PC-9 (cell line): ENCODE results near the gene FUT1.

Source experiments
- EZH2 ChIP-seq: fragments of 200-600 bp; sonication (generic); IDR thresholded peaks from 2 replicates; pipeline ENCODE4 v1.8.0; 2017; ENCODE audit warnings: antibody characterized with exemption, low read depth
- TF ChIP-seq, protein P1 (sequence below): fragments of 200-600 bp; sonication (generic); conservative IDR thresholded peaks from 2 replicates; pipeline ENCODE4 v1.6.1; 2017; ENCODE audit warnings: mixed run types, antibody characterized with exemption, mild to moderate bottlenecking, moderate library complexity

DNA sequence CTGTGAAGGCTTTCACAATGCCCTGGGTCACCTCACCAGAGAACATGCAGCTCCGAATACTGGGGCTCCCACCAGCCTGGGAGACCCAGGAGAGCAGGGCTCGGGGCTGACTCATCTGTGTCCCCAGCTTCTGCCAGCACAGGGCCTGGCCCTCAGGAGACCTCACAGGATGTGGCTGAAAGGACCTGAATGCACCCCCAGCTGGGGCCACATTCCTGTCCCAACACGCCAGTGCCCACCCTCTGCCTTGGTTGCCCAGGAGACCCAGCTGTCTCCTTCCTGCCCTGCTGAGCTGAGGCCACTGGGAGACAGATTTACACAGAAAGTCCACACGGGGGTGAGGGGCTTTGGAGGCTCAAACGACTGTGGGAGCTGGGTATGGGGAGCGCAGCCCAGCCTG lies 46.5 kb upstream of the FUT1 start:
- TF ChIP-seq, protein P1, sequence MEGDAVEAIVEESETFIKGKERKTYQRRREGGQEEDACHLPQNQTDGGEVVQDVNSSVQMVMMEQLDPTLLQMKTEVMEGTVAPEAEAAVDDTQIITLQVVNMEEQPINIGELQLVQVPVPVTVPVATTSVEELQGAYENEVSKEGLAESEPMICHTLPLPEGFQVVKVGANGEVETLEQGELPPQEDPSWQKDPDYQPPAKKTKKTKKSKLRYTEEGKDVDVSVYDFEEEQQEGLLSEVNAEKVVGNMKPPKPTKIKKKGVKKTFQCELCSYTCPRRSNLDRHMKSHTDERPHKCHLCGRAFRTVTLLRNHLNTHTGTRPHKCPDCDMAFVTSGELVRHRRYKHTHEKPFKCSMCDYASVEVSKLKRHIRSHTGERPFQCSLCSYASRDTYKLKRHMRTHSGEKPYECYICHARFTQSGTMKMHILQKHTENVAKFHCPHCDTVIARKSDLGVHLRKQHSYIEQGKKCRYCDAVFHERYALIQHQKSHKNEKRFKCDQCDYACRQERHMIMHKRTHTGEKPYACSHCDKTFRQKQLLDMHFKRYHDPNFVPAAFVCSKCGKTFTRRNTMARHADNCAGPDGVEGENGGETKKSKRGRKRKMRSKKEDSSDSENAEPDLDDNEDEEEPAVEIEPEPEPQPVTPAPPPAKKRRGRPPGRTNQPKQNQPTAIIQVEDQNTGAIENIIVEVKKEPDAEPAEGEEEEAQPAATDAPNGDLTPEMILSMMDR: no peak
- no peak for TF ChIP-seq EZH2
